Fibroblast of the aortic adventitia (primary cell): Measurements from ENCODE around the gene NTSR1. TPM values are rescaled to one million over a fixed set of nuclear protein-coding genes. Genes with fewer than 3 reads are reported as not detected.

Source experiments
- DNase-seq: peaks from one replicate; pipeline ENCODE4 v3.0.0-alpha.2; 2010; ENCODE audit warnings: low read depth
- H3K4me3 ChIP-seq: 2 replicates; pipeline ENCODE4 v1.5.1; 2011; ENCODE audit warnings: low read depth, mild to moderate bottlenecking, control low read depth, low read length, moderate library complexity
- CTCF ChIP-seq: IDR thresholded peaks from 2 replicates; pipeline ENCODE4 v1.5.1; 2011; ENCODE audit warnings: mild to moderate bottlenecking, low read length, control low read depth, inconsistent platforms; ENCODE audit not compliant: insufficient read depth
- total RNA-seq: library from RNA; depleted of rRNA; stranded (reverse); fragments of >200 nt; gene quantifications from 2 replicates; pipeline ENCODE4 v1.2.3, GENCODE V29; 2012; ENCODE audit warnings: low replicate concordance

The NTSR1 gene
- total RNA-seq, 1 donor: 8.0 TPM

- TF ChIP-seq CTCF: no peak
- DNase-seq: no peak
- no peak overlapping the region for H3K4me3 ChIP-seq
Measured at GRCh38 chr20:62692801-62693523, 15.7 kb upstream of the NTSR1 start.

GRCh38 chr20:62693524-62693922, 15.1 kb upstream of the NTSR1 start:
- no peak for TF ChIP-seq CTCF
- no peak for DNase-seq

GRCh38 chr20:62694106-62694505, 14.5 kb upstream of the NTSR1 start:
- TF ChIP-seq CTCF: no peak
- DNase-seq: no peak
- H3K4me3 ChIP-seq: no peak overlapping the region

More at GRCh38 chr20:62693524-62693922, 15.1 kb upstream of the NTSR1 start:
- no peak overlapping the region for H3K4me3 ChIP-seq

- DNase-seq: no peak
- H3K4me3 ChIP-seq: no peak overlapping the region
- TF ChIP-seq CTCF: no peak
Measured at GRCh38 chr20:62694868-62695267, 13.8 kb upstream of the NTSR1 start.

- DNase-seq: no peak
- TF ChIP-seq CTCF: no peak
Measured at GRCh38 chr20:62695448-62696414, 12.9 kb upstream of the NTSR1 start.

GRCh38 chr20:62696434-62696957, 12.1 kb upstream of the NTSR1 start:
- no peak for DNase-seq
- TF ChIP-seq CTCF: no peak
- H3K4me3 ChIP-seq: no peak overlapping the region

More at GRCh38 chr20:62695448-62696414, 12.9 kb upstream of the NTSR1 start:
- H3K4me3 ChIP-seq: no peak overlapping the region
